ENCODE data around the gene PLBD1.

Gene PLBD1

GRCh38 chr12:14567351-14568162 lies at the start of gene PLBD1:
PLBD1 (minus strand) TSS chr12:14567883; CDS start chr12:14567696, 187 bp downstream.
- TF ChIP-seq CTCF (IDR thresholded peaks at IDR 0.05): no peak

- TF ChIP-seq CTCF (IDR thresholded peaks at IDR 0.05): no peak
Observed at GRCh38 chr12:14614704-14615121, 47.0 kb upstream of the PLBD1 start.

- TF ChIP-seq CTCF (IDR thresholded peaks at IDR 0.05): no peak
Observed at GRCh38 chr12:14613718-14614117, 46.0 kb upstream of the PLBD1 start.

- TF ChIP-seq CTCF (IDR thresholded peaks at IDR 0.05): no peak
Observed at GRCh38 chr12:14612898-14613445, 45.3 kb upstream of the PLBD1 start.

GRCh38 chr12:14612250-14612649 lies 44.6 kb upstream of the PLBD1 start:
- TF ChIP-seq CTCF (IDR thresholded peaks at IDR 0.05): no peak

- TF ChIP-seq CTCF (IDR thresholded peaks at IDR 0.05): no peak
Observed at GRCh38 chr12:14611640-14612203, 44.0 kb upstream of the PLBD1 start.

- no peak for TF ChIP-seq CTCF (IDR thresholded peaks at IDR 0.05)
Observed at GRCh38 chr12:14607568-14607967, 39.9 kb upstream of the PLBD1 start.
